ENCODE measurements around the gene SGK1. TPM values are rescaled to one million over a fixed set of nuclear protein-coding genes. Genes with fewer than 3 reads are reported as not detected.
A peak's percentile ranks its signal among the peaks of the same experiment; 100 is the strongest.

The SGK1 gene
- polyA plus RNA-seq, 4 donors = 54.5 to 848 (median 183) TPM

DNA sequence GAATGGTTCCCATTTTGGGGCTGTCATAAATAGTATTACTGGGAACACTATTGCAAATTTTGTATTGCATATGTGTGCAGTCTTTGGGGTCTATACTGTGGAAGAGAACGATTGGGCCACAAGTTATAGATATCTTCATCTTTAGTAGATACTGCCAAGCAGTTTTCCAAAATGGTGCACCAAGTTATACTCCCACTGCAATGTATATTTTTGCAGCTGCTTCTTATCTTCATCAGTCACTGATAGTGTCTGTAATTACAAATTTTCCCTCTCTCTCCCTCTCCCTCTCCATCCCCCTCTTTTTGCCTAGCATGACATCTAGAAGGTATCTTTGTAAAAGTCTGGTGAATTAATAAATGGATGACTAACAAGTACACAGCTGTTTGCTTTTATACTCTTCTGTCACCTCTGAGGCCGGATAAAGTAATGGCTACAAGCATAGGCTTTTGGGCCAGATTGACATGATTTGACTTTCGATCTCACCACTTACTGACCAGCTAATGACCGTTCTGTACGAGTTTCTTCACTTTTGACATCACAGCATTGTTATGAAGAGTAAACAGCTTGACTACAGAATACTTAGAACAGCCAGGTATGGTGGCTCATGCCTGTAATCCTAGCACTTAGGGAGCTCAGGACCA, 152.2 kb downstream of the SGK1 start:
- no peak overlapping the region for H3K27ac ChIP-seq (ENCODE audit: low read depth in 1 of 3, low read length in 2 of 3)
- H3K27me3 ChIP-seq (ENCODE audit: control insufficient read depth in 3 of 3, insufficient read depth in 3 of 3, low read length in 3 of 3) = no peaks in the 10 kb centered on the region
- no peaks in the 10 kb centered on the region for H3K9me3 ChIP-seq (ENCODE audit: control insufficient read depth in 2 of 2, insufficient read depth in 1 of 2, low read depth in 1 of 2, low read length in 1 of 2)
- no peak overlapping the region for H3K4me3 ChIP-seq (ENCODE audit: low read depth in 1 of 3, low read length in 3 of 3)
- peak in 1 of 2 donors; percentile 26 for DNase-seq
- peaks cover 2 to 18% (median 8%) of the 10 kb centered on the region in 3 donors for H3K36me3 ChIP-seq (ENCODE audit: control insufficient read depth in 3 of 3, insufficient read depth in 2 of 3, low read depth in 1 of 3, low read length in 3 of 3)
- H3K4me1 ChIP-seq (ENCODE audit: control insufficient read depth in 3 of 3, insufficient read depth in 2 of 3, low read depth in 1 of 3, low read length in 2 of 3) = peaks cover 0 to 13% (median 5%) of the 10 kb centered on the region in 3 donors
- no peak for FAIRE-seq
- WGBS, 3 donors = 80 to 84% (median 83%) methylated on average over 5 of the region's 5 CpGs

DNA sequence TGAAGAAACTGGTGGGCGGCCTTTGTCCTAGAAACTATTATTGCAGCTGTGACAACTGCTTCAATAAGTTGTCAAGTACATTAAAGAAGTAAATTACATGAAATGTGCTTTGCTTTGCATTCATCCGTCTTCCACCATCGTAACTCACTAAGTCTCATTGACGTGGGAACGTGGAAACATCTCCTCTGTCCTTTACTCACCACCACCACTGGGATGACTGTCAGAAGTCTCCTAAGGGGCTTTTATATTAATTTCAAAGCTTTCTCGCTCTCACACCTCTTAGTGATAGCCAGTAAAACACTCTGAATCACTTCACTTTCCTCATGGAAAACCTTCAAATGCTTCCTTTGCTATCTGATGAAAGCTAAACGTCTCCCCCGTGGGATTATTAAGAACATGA, 153.6 kb downstream of the SGK1 start:
- no peaks in the 10 kb centered on the region for H3K9me3 ChIP-seq (ENCODE audit: control insufficient read depth in 2 of 2, insufficient read depth in 1 of 2, low read depth in 1 of 2, low read length in 1 of 2)
- no peak for DNase-seq
- 87 to 93% (median 87%) methylated on average over 8 of the region's 8 CpGs for WGBS, 3 donors
- H3K4me1 ChIP-seq (ENCODE audit: control insufficient read depth in 3 of 3, insufficient read depth in 2 of 3, low read depth in 1 of 3, low read length in 2 of 3) = peaks cover 0 to 8% (median 6%) of the 10 kb centered on the region in 3 donors
- peaks cover 0 to 11% (median 3%) of the 10 kb centered on the region in 3 donors for H3K36me3 ChIP-seq (ENCODE audit: control insufficient read depth in 3 of 3, insufficient read depth in 2 of 3, low read depth in 1 of 3, low read length in 3 of 3)
- no peak for FAIRE-seq
- no peak overlapping the region for H3K4me3 ChIP-seq (ENCODE audit: low read depth in 1 of 3, low read length in 3 of 3)
- H3K27me3 ChIP-seq (ENCODE audit: control insufficient read depth in 3 of 3, insufficient read depth in 3 of 3, low read length in 3 of 3) = no peaks in the 10 kb centered on the region
- H3K27ac ChIP-seq (ENCODE audit: low read depth in 1 of 3, low read length in 2 of 3) = no peak overlapping the region

DNA sequence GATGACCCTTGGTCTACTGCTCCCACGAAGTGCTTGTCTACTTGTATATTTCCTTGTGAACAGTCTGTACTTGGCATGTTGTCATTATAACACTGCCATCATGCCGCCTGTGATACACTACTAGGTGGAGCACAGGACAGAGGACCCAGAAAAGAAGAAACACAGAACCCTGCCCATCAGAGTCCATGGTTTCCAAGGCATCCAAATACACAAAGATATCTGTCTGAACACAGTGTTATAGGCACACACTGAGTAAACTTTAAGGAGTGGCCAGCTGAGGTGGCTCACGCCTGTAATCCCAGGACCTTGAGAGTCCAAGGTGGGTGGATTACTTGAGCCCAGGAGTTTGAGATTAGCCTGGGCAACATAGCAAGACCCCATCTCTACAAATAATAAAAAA, 155.0 kb downstream of the SGK1 start:
- peaks cover 0 to 8% (median 6%) of the 10 kb centered on the region in 3 donors for H3K4me1 ChIP-seq (ENCODE audit: control insufficient read depth in 3 of 3, insufficient read depth in 2 of 3, low read depth in 1 of 3, low read length in 2 of 3)
- peak overlapping the region in 1 of 3 donors; percentile 52 for H3K27ac ChIP-seq (ENCODE audit: low read depth in 1 of 3, low read length in 2 of 3)
- WGBS, 3 donors = 13 to 76% (median 36%) methylated on average over 3 of the region's 3 CpGs
- peaks cover 0 to 4% (median 0%) of the 10 kb centered on the region in 3 donors for H3K36me3 ChIP-seq (ENCODE audit: control insufficient read depth in 3 of 3, insufficient read depth in 2 of 3, low read depth in 1 of 3, low read length in 3 of 3)
- FAIRE-seq (no peak), DNase-seq (peak in 1 of 2 donors; percentile 98)
- no peaks in the 10 kb centered on the region for H3K27me3 ChIP-seq (ENCODE audit: control insufficient read depth in 3 of 3, insufficient read depth in 3 of 3, low read length in 3 of 3)
- no peak overlapping the region for H3K4me3 ChIP-seq (ENCODE audit: low read depth in 1 of 3, low read length in 3 of 3)
- no peaks in the 10 kb centered on the region for H3K9me3 ChIP-seq (ENCODE audit: control insufficient read depth in 2 of 2, insufficient read depth in 1 of 2, low read depth in 1 of 2, low read length in 1 of 2)

DNA sequence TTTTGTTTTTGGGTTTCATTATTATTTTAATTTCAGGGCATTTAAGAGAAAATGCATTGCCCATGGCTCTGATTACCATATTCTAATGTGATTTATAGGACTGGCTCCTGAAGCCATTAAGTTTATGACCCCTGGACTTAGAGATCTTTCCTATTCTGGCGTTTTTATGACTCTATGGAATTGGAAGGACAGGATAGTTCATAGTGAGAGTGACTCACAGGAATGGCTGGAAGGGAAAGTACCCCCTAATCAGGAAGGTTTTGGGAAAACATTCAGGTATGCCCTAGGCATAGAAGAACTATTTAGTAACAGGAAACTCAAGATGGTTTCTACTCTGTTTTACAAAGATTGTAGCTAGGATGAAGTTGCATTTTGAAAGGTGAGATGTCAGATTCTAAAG, 156.9 kb downstream of the SGK1 start:
- Histone ChIP-seq H3K27me3 (ENCODE audit: control insufficient read depth in 3 of 3, insufficient read depth in 3 of 3, low read length in 3 of 3) (no peaks in the 10 kb centered on the region), H3K36me3 (ENCODE audit: control insufficient read depth in 3 of 3, insufficient read depth in 2 of 3, low read depth in 1 of 3, low read length in 3 of 3) (no peaks in the 10 kb centered on the region), H3K9me3 (ENCODE audit: control insufficient read depth in 2 of 2, insufficient read depth in 1 of 2, low read depth in 1 of 2, low read length in 1 of 2) (no peaks in the 10 kb centered on the region), H3K4me1 (ENCODE audit: control insufficient read depth in 3 of 3, insufficient read depth in 2 of 3, low read depth in 1 of 3, low read length in 2 of 3) (peaks cover 0 to 8% (median 6%) of the 10 kb centered on the region in 3 donors), H3K27ac (ENCODE audit: low read depth in 1 of 3, low read length in 2 of 3) (peak overlapping the region in 1 of 3 donors; percentile 41), H3K4me3 (ENCODE audit: low read depth in 1 of 3, low read length in 3 of 3) (no peak overlapping the region)
- DNase-seq = peak; percentile 52 to 94
- peak; percentile 30 for FAIRE-seq
- 4 to 43% (median 23%) methylated on average over 1 of the region's 1 CpG for WGBS, 3 donors

DNA sequence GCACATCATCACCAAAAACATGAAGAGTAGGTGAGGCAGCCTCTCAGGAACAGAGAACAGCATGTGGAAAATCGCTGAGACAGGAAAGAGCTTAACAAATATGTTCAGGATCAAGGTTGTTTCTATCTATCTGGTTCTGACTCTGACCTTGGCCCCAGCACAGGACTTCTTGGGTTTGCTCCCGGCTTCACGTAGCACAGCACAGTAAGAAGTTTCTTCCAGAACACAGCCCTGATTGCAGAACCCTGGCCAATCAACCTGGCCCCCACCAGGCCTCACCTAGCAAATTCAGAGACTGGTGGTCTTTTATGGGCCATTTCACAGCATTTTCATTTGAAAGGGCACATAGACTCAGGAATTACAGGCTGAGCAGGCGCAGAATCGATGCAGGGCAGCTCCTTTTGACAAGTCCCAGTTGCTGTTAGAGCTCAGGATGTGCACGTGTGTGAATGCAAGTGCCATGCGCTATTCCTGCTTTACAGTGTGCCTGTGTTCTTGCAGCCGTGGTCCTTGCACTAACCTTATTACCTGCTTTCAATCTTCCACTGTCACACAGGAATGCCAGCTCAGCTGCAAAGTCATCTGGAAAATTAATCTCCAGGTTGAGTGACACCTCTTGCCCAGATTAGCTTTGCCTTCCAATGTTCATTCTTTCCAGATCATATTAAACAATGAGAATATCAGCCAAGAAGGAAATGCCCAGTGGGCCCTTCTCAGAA, 165.0 kb downstream of the SGK1 start:
- 69 to 78% (median 72%) methylated on average over 8 of the region's 8 CpGs for WGBS, 3 donors
- FAIRE-seq (no peak), DNase-seq (peak; percentile 29 to 62)
- Histone ChIP-seq H3K27me3 (ENCODE audit: control insufficient read depth in 3 of 3, insufficient read depth in 3 of 3, low read length in 3 of 3) (no peaks in the 10 kb centered on the region), H3K36me3 (ENCODE audit: control insufficient read depth in 3 of 3, insufficient read depth in 2 of 3, low read depth in 1 of 3, low read length in 3 of 3) (no peaks in the 10 kb centered on the region), H3K27ac (ENCODE audit: low read depth in 1 of 3, low read length in 2 of 3) (peak overlapping the region in 1 of 3 donors; percentile 44), H3K9me3 (ENCODE audit: control insufficient read depth in 2 of 2, insufficient read depth in 1 of 2, low read depth in 1 of 2, low read length in 1 of 2) (no peaks in the 10 kb centered on the region), H3K4me3 (ENCODE audit: low read depth in 1 of 3, low read length in 3 of 3) (no peak overlapping the region), H3K4me1 (ENCODE audit: control insufficient read depth in 3 of 3, insufficient read depth in 2 of 3, low read depth in 1 of 3, low read length in 2 of 3) (peaks cover 0 to 3% (median 0%) of the 10 kb centered on the region in 3 donors)

DNA sequence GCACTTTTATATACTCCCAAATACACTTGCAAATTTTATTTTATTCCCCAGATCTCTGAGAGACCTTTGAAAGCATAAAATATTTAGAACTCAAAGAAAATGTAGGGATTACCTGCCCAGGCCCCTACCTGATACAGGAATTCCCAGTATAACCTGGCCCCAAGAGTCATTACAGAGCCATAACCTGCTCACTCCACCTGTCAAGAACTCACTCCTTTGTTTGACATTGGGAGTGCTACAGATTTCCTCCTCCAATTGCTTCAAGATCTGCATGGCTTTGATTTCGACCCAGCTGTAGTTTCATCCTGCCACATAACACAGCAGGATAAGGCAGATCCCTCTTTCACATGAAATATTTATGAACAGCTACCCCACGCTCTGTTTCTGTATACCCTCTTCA, 169.3 kb downstream of the SGK1 start:
- no peaks in the 10 kb centered on the region for H3K36me3 ChIP-seq (ENCODE audit: control insufficient read depth in 3 of 3, insufficient read depth in 2 of 3, low read depth in 1 of 3, low read length in 3 of 3)
- no peaks in the 10 kb centered on the region for H3K27me3 ChIP-seq (ENCODE audit: control insufficient read depth in 3 of 3, insufficient read depth in 3 of 3, low read length in 3 of 3)
- H3K4me3 ChIP-seq (ENCODE audit: low read depth in 1 of 3, low read length in 3 of 3) = no peak overlapping the region
- WGBS, 3 donors = 52 to 66% (median 55%) methylated on average over 2 of the region's 2 CpGs
- DNase-seq (no peak), FAIRE-seq (no peak)
- H3K9me3 ChIP-seq (ENCODE audit: control insufficient read depth in 2 of 2, insufficient read depth in 1 of 2, low read depth in 1 of 2, low read length in 1 of 2) = no peaks in the 10 kb centered on the region
- no peak overlapping the region for H3K27ac ChIP-seq (ENCODE audit: low read depth in 1 of 3, low read length in 2 of 3)
- H3K4me1 ChIP-seq (ENCODE audit: control insufficient read depth in 3 of 3, insufficient read depth in 2 of 3, low read depth in 1 of 3, low read length in 2 of 3) = peaks cover 0 to 3% (median 0%) of the 10 kb centered on the region in 3 donors

DNA sequence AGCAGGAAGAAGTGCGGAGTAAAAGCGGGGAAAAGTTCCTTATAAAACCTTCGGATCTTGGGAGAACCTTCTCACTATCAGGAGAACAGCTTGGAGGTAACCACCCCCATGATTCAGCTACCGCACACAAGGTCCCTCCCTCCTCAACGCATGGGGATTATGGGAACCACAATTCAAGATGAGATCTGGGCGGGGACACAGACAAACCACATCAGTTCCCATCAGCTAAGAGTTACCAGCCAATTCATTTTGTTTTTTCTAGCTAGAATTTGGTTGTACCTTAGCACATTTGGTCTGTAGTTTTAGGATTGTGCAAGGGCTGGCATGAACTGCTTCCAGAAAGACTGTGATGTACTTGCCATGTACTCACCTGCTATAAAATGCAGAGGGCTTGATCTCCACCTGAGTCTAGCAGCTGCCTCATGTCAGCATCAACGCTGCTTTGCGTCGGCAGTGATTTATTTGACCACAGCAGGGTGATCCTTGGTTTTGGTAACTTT, 170.8 kb downstream of the SGK1 start:
- no peak for DNase-seq
- 95 to 96% (median 95%) methylated on average over 9 of the region's 9 CpGs for WGBS, 3 donors
- Histone ChIP-seq H3K27me3 (ENCODE audit: control insufficient read depth in 3 of 3, insufficient read depth in 3 of 3, low read length in 3 of 3) (no peaks in the 10 kb centered on the region), H3K4me1 (ENCODE audit: control insufficient read depth in 3 of 3, insufficient read depth in 2 of 3, low read depth in 1 of 3, low read length in 2 of 3) (no peaks in the 10 kb centered on the region), H3K4me3 (ENCODE audit: low read depth in 1 of 3, low read length in 3 of 3) (no peak overlapping the region), H3K9me3 (ENCODE audit: control insufficient read depth in 2 of 2, insufficient read depth in 1 of 2, low read depth in 1 of 2, low read length in 1 of 2) (no peaks in the 10 kb centered on the region), H3K27ac (ENCODE audit: low read depth in 1 of 3, low read length in 2 of 3) (no peak overlapping the region), H3K36me3 (ENCODE audit: control insufficient read depth in 3 of 3, insufficient read depth in 2 of 3, low read depth in 1 of 3, low read length in 3 of 3) (no peaks in the 10 kb centered on the region)
- no peak for FAIRE-seq

DNA sequence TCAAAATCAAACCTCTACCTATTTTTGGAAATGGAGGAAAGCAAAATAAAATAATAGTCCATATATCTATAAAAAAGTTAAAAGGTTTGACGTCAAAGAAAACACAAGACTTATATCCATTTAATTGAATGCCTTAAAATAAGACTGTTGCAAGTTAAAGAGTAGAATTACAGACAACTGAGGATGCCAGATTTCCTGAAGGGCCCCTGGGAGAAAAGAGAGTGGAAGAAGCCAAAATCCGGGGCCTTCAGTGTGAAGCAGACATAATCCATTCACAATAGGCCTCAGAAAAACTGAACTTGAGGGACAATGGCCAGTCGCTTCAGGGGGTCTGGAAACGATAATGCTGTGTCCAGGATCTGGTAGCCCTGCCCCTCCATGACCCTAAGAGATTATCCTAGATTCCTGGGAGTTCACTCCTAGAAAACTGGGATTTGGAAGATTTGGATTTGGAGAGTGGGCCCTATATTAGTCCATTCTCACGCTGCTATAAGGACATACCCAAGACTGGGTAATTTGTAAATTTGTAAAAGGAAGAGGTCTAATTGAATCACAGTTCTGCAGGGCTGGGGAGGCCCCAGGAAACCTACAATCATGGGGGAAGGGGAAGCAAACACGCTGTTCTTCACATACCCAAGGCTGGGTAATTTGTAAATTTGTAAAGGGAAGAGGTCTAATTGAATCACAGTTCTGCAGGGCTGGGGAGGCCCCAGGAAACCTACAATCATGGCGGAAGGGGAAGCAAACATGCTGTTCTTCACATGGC, 171.5 kb downstream of the SGK1 start:
- WGBS, 3 donors = 84 to 91% (median 89%) methylated on average over 7 of the region's 7 CpGs

More for the DNA sequence above, 171.5 kb downstream of the SGK1 start:
- FAIRE-seq (no peak), DNase-seq (no peak)
- H3K36me3 ChIP-seq (ENCODE audit: control insufficient read depth in 3 of 3, insufficient read depth in 2 of 3, low read depth in 1 of 3, low read length in 3 of 3) = no peaks in the 10 kb centered on the region
- no peaks in the 10 kb centered on the region for H3K9me3 ChIP-seq (ENCODE audit: control insufficient read depth in 2 of 2, insufficient read depth in 1 of 2, low read depth in 1 of 2, low read length in 1 of 2)
- no peaks in the 10 kb centered on the region for H3K4me1 ChIP-seq (ENCODE audit: control insufficient read depth in 3 of 3, insufficient read depth in 2 of 3, low read depth in 1 of 3, low read length in 2 of 3)
- H3K27me3 ChIP-seq (ENCODE audit: control insufficient read depth in 3 of 3, insufficient read depth in 3 of 3, low read length in 3 of 3) = no peaks in the 10 kb centered on the region
- no peak overlapping the region for H3K4me3 ChIP-seq (ENCODE audit: low read depth in 1 of 3, low read length in 3 of 3)
- H3K27ac ChIP-seq (ENCODE audit: low read depth in 1 of 3, low read length in 2 of 3) = no peak overlapping the region
